K562 (cell line): ENCODE results near the gene ZBTB38. TPM values are rescaled to one million over a fixed set of nuclear protein-coding genes. Genes with fewer than 3 reads are reported as not detected.

Experiments
- ATAC-seq: fragments of 200-7000 bp; cut with Tn5 transposase; 3 replicates; pipeline ENCODE4 v1.9.1; 2020; ENCODE audit warnings: moderate library complexity
- BruUV-seq: library from RNA; stranded (reverse); fragments of 400-500 nt; replicated peaks from 2 replicates; lab custom pipeline; 2021; lab: Mats Ljungman, UMichigan
- CTCF ChIA-PET: fragments of 300-600 bp; formaldehyde crosslinking; extraction: SDS; loops from one replicate; lab custom pipeline; 2021; ENCODE audit warnings: low intra/inter-chr PET ratio; lab: Yijun Ruan, JAX
- POLR2A ChIA-PET: fragments of 300-600, 350-650 bp; sonication (Branson Sonifier 250); formaldehyde crosslinking; extraction: SDS; loops from one replicate; lab custom pipeline; 2021; ENCODE audit warnings: antibody characterized with exemption, inconsistent platforms; lab: Yijun Ruan, JAX
- DNase-seq, 4 experiments: peaks; one replicate each; pipeline versions ENCODE4 v3.0.0 to v3.0.0-alpha.2; 2011 to 2018; ENCODE audit warnings: low spot score in 3 of 4, mixed read lengths in 3 of 4; ENCODE audit errors: extremely low read depth in 1 of 4
- FAIRE-seq: peaks from 2 replicates; lab custom pipeline; 2011; peaks lifted over from hg19 to GRCh38; lab: Jason Lieb, UNC
- H2AFZ ChIP-seq: 2 replicates; pipeline ENCODE4 v1.6.0; 2011; ENCODE audit warnings: low read depth, low read length, control low read depth, inconsistent platforms
- H3K27ac ChIP-seq: fragments of 200-600 bp; 3 replicates; pipeline ENCODE4 v1.8.0; 2011; ENCODE audit warnings: low read depth, mild to moderate bottlenecking, control low read depth, inconsistent platforms, low read length, moderate library complexity, mixed read lengths; ENCODE audit errors: extremely low read depth
- H3K27me3 ChIP-seq, 2 experiments: fragments of 300-600 bp in 1 of 2; 2 replicates in 1 of 2; 3 replicates in 1 of 2; pipeline versions ENCODE4 v1.6.0 to v1.8.0; 2011; ENCODE audit warnings: inconsistent platforms in 2 of 2, low read length in 2 of 2, mild to moderate bottlenecking in 1 of 2, mixed read lengths in 1 of 2, moderate library complexity in 1 of 2; ENCODE audit not compliant: control insufficient read depth in 2 of 2, insufficient read depth in 2 of 2
- H3K36me3 ChIP-seq: fragments of 300-600 bp; 3 replicates; pipeline ENCODE4 v1.8.0; 2011; ENCODE audit warnings: mild to moderate bottlenecking, low read length, inconsistent platforms; ENCODE audit not compliant: control insufficient read depth, insufficient read depth
- H3K4me1 ChIP-seq, 2 experiments: fragments of 200-600 bp in 1 of 2; replicated peaks in 1 of 2; 2 replicates in 1 of 2; 3 replicates in 1 of 2; pipeline versions ENCODE4 v1.5.1 to v1.8.0; 2011; ENCODE audit warnings: inconsistent platforms in 2 of 2, low read length in 2 of 2, mild to moderate bottlenecking in 1 of 2, mixed read lengths in 1 of 2, moderate library complexity in 1 of 2; ENCODE audit not compliant: control insufficient read depth in 2 of 2, insufficient read depth in 2 of 2
- H3K4me2 ChIP-seq: 2 replicates; pipeline ENCODE4 v1.6.1; 2011; ENCODE audit warnings: low read length, control low read depth, inconsistent platforms, mixed read lengths; ENCODE audit not compliant: insufficient read depth
- H3K4me3 ChIP-seq: fragments of 200-600 bp; sonication (generic), shearing (Covaris generic); 2 replicates; pipeline ENCODE4 v1.5.1; 2016; ENCODE audit warnings: control low read depth, inconsistent platforms
- H3K79me2 ChIP-seq: fragments of 200-600 bp; 3 replicates; pipeline ENCODE4 v1.8.0; 2011; ENCODE audit warnings: low read length, inconsistent platforms; ENCODE audit not compliant: control insufficient read depth, insufficient read depth
- H3K9ac ChIP-seq, 2 experiments: 2 replicates each; pipeline versions ENCODE4 v1.6.0 to v1.6.1; 2011; ENCODE audit warnings: low read depth in 2 of 2, low read length in 2 of 2, control low read depth in 1 of 2, inconsistent platforms in 1 of 2, mild to moderate bottlenecking in 1 of 2, mixed read lengths in 1 of 2; ENCODE audit not compliant: insufficient read depth in 1 of 2
- H3K9me1 ChIP-seq: one replicate; pipeline ENCODE4 v1.6.0; 2011; ENCODE audit warnings: inconsistent platforms, mild to moderate bottlenecking, low read length, moderate library complexity; ENCODE audit not compliant: control insufficient read depth, insufficient read depth
- H3K9me3 ChIP-seq: replicated peaks from 2 replicates; pipeline ENCODE4 v1.5.1; 2011; ENCODE audit warnings: low read depth, low read length, inconsistent platforms; ENCODE audit not compliant: control insufficient read depth, insufficient read depth
- H4K20me1 ChIP-seq: replicated peaks from 2 replicates; pipeline ENCODE4 v1.6.1; 2011; ENCODE audit warnings: low read length, inconsistent platforms, mixed read lengths; ENCODE audit not compliant: control insufficient read depth, insufficient read depth
- CBFA2T2 ChIP-seq: fragments of 450-650 bp; conservative IDR thresholded peaks from 2 replicates; pipeline ENCODE4 v1.6.1; 2017; ENCODE audit warnings: mild to moderate bottlenecking
- CEBPB ChIP-seq: fragments of 450-650 bp; IDR thresholded peaks from 2 replicates; pipeline ENCODE4 v1.6.1; 2016; ENCODE audit warnings: missing genetic modification characterization, missing compliant biosample characterization
- CEBPG ChIP-seq, 3 experiments: fragments of 200-800 bp in 1 of 3; sonication (Bioruptor generic) in 1 of 3; sonication (generic) in 1 of 3; formaldehyde crosslinking in 1 of 3; IDR thresholded peaks in 2 of 3; conservative IDR thresholded peaks in 1 of 3; 2 replicates each; pipeline versions ENCODE4 v1.6.1 to v1.8.0; 2016 to 2022; ENCODE audit warnings: missing compliant biosample characterization in 2 of 3, missing genetic modification characterization in 2 of 3, mild to moderate bottlenecking in 1 of 3, missing genetic modification reagents in 1 of 3
- KDM1A ChIP-seq, 2 experiments: fragments of 450-650 bp; IDR thresholded peaks; 2 replicates each; pipeline ENCODE4 v1.6.1; 2016; ENCODE audit warnings: mild to moderate bottlenecking in 2 of 2
- RCOR1 ChIP-seq, 2 experiments: IDR thresholded peaks; 2 replicates each; pipeline ENCODE4 v1.6.1; 2012; ENCODE audit warnings: low read depth in 2 of 2, low read length in 2 of 2, borderline replicate concordance in 1 of 2, improper control_type of control experiment in 1 of 2
- WGBS: fragments of 100-300 bp; shearing (Covaris generic); methylation state at CpG from one replicate; pipeline ENCODE4 v1.1.6; 2016; ENCODE audit warnings: low coverage, mixed read lengths; ENCODE audit not compliant: insufficient coverage; ENCODE audit errors: missing lambda C conversion rate; 5-methylcytosine and 5-hydroxymethylcytosine counted together
- in situ Hi-C: fragments of 300-500 bp; cut with MboI; formaldehyde crosslinking; loops from 4 replicates; pipeline ENCODE4 v1.15.0; 2018; ENCODE audit warnings: inconsistent platforms, mixed read lengths
- intact Hi-C: fragments of 100-400 bp; cut with micrococcal nuclease; formaldehyde crosslinking; loops from 2 replicates; pipeline ENCODE4 v1.14.2; 2022
- polyA plus RNA-seq, 8 experiments: library from polyadenylated mRNA; depleted of rRNA in 4 of 8; stranded (reverse) in 5 of 8; unstranded in 3 of 8; fragments of >200 nt; fragmentation: Nextera tagmentation in 2 of 8; fragmentation: Illumina TruSeq in 1 of 8; extraction: Ambion mirVana in 2 of 8; extraction: Trizol in 1 of 8; gene quantifications; 2 replicates each; pipeline versions ENCODE4 v1.2.1 to v1.2.3, GENCODE V29; 2011 to 2014; ENCODE audit warnings: inconsistent platforms in 1 of 8, missing spikeins in 1 of 8
- total RNA-seq, 7 experiments: library from RNA; depleted of rRNA in 6 of 7; stranded (reverse); fragments of >200 nt in 6 of 7; fragmentation: Illumina TruSeq in 2 of 7; extraction: Trizol in 2 of 7; gene quantifications; 2 replicates each; pipeline versions ENCODE4 v1.2.1 to v1.2.3, GENCODE V29; 2011 to 2021; ENCODE audit warnings: low replicate concordance in 1 of 7
- TF ChIP-seq, protein P1 (sequence below): fragments of 250-450 bp; sonication (Bioruptor Pico); IDR thresholded peaks from 2 replicates; pipeline ENCODE4 v1.4.0; 2020
- TF ChIP-seq, protein P2 (sequence below), 2 experiments: fragments of 450-650 bp in 1 of 2; sonication (generic) in 1 of 2; formaldehyde crosslinking in 1 of 2; IDR thresholded peaks in 1 of 2; conservative IDR thresholded peaks in 1 of 2; 2 replicates each; pipeline versions ENCODE4 v1.6.1 to v1.8.1; 2016 to 2023; ENCODE audit warnings: mild to moderate bottlenecking in 2 of 2, moderate library complexity in 2 of 2, inconsistent platforms in 1 of 2, missing genetic modification reagents in 1 of 2

ZBTB38 gene
- total and polyA plus RNA-seq, 9 of the 15 experiments (the other 6 are each of a cell fraction or from before 2014, with no cell fraction given), result 12.1 to 39.4 (median 22.9) TPM

DNA sequence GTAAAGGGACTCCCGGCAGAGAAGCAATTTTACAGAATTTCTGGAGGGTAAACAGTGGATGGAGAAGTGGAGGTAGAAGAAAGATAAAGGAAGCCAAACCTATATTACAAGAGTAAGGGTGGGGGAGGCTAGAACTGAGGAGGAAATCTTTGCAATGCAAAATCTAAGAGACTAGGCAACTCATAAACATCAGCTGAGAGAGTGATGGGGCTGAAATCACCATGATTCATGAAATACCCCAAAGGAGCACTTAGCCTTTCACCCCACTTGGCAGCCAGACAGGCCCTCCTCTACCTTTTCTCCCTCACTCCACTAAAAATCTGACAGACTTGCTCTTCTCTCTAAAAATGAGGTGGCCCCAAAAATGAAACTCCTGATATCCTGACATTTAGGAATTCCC, 19.5 kb upstream of the ZBTB38 start (continued):
- TF ChIP-seq RCOR1 (IDR thresholded peaks at IDR 0.05; ENCODE audit: borderline replicate concordance in 1 of 2, low read depth in 2 of 2, low read length in 2 of 2) (0 out of 4 replicates have a peak, but pooled peaks of 1 of the 2 experiments have one; percentile 16), KDM1A (IDR thresholded peaks at IDR 0.05) (peak; percentile 71 to 73; a peak in 3 of 4 replicates)
- TF ChIP-seq, protein P1, sequence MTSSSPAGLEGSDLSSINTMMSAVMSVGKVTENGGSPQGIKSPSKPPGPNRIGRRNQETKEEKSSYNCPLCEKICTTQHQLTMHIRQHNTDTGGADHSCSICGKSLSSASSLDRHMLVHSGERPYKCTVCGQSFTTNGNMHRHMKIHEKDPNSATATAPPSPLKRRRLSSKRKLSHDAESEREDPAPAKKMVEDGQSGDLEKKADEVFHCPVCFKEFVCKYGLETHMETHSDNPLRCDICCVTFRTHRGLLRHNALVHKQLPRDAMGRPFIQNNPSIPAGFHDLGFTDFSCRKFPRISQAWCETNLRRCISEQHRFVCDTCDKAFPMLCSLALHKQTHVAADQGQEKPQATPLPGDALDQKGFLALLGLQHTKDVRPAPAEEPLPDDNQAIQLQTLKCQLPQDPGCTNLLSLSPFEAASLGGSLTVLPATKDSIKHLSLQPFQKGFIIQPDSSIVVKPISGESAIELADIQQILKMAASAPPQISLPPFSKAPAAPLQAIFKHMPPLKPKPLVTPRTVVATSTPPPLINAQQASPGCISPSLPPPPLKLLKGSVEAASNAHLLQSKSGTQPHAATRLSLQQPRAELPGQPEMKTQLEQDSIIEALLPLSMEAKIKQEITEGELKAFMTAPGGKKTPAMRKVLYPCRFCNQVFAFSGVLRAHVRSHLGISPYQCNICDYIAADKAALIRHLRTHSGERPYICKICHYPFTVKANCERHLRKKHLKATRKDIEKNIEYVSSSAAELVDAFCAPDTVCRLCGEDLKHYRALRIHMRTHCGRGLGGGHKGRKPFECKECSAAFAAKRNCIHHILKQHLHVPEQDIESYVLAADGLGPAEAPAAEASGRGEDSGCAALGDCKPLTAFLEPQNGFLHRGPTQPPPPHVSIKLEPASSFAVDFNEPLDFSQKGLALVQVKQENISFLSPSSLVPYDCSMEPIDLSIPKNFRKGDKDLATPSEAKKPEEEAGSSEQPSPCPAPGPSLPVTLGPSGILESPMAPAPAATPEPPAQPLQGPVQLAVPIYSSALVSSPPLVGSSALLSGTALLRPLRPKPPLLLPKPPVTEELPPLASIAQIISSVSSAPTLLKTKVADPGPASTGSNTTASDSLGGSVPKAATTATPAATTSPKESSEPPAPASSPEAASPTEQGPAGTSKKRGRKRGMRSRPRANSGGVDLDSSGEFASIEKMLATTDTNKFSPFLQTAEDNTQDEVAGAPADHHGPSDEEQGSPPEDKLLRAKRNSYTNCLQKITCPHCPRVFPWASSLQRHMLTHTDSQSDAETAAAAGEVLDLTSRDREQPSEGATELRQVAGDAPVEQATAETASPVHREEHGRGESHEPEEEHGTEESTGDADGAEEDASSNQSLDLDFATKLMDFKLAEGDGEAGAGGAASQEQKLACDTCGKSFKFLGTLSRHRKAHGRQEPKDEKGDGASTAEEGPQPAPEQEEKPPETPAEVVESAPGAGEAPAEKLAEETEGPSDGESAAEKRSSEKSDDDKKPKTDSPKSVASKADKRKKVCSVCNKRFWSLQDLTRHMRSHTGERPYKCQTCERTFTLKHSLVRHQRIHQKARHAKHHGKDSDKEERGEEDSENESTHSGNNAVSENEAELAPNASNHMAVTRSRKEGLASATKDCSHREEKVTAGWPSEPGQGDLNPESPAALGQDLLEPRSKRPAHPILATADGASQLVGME (CRISPR knock-in tag), result no peak

DNA sequence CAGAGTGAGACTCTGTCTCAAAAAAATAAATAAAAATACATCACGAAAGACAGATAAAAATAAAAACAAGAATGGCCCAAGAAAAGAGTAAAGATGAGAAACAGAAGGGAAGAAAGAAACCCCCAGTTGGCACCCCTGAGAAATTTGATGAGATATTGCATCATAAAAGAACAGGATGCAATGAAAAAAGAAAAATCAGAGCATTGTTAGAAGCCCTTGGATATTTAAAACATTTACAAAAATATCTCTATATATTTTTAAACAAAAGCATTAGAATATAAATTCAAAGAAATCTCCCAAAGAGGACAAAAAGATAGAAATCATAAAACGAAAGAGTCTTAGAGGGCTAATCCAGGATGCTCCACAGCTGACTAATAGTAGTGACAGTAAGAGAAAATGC, 18.6 kb upstream of the ZBTB38 start:
- FAIRE-seq (no peak), ATAC-seq (no peak), DNase-seq (no peak)
- Histone ChIP-seq H3K27me3 (no peaks in the 10 kb centered on the region), H3K9me1 (peaks cover 4% of the 10 kb centered on the region), H3K36me3 (no peaks in the 10 kb centered on the region), H4K20me1 (no peaks in the 10 kb centered on the region), H3K4me3 (no peak overlapping the region), H3K4me2 (no peak overlapping the region), H2AFZ (peak overlapping the region; percentile 57; the same call in 1 of the 2 replicates), H3K27ac (no peak overlapping the region), H3K9ac (no peak overlapping the region), H3K9me3 (no peaks in the 10 kb centered on the region), H3K79me2 (no peaks in the 10 kb centered on the region), H3K4me1 (peaks cover 9 to 52% of the 10 kb centered on the region in 2 experiments; a peak in 4 of 5 replicates)
- WGBS, result 33% methylated on average over 2 of the region's 2 CpGs
- in situ Hi-C loops, result no loop called here
- TF ChIP-seq CEBPG (CRISPR knock-in tag; IDR thresholded peaks at IDR 0.05) (no peak), CEBPG (tag; conservative IDR thresholded peaks at IDR 0.05 in 1 of 2, IDR thresholded peaks at IDR 0.05 in 1 of 2) (peak; percentile 67 to 77; a peak in 3 of 4 replicates), CBFA2T2 (no peak), CEBPB (tag) (peak; percentile 65)
- TF ChIP-seq, protein P2, sequence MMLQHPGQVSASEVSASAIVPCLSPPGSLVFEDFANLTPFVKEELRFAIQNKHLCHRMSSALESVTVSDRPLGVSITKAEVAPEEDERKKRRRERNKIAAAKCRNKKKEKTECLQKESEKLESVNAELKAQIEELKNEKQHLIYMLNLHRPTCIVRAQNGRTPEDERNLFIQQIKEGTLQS (IDR thresholded peaks at IDR 0.05), result peak; percentile 75
- TF ChIP-seq, protein P2 (CRISPR knock-in tag; conservative IDR thresholded peaks at IDR 0.05), result no peak
- ChIA-PET CTCF (no interaction called here), POLR2A (interaction anchor here (0.6 kb wide), 2 partner anchors 70 to 667 kb away, joined by 3 read pairs; no protein-coding TSS in a partner anchor)
- intact Hi-C loops, result no loop called here
- BruUV-seq, result no TSS peak
